ENCODE results near the gene LRRC32. TPM values are rescaled to one million over a fixed set of nuclear protein-coding genes. Genes with fewer than 3 reads are reported as not detected.

The LRRC32 gene
- polyA plus RNA-seq, 1 donor from 2014 or later, result not detected

GRCh38 chr11:76680518-76681425 lies 10.2 kb upstream of the LRRC32 start:
- Histone ChIP-seq H3K4me2 (ENCODE audit: low read length) (no peak overlapping the region), H3K4me3 (ENCODE audit: low read length) (no peak overlapping the region), H3K79me2 (replicated peaks; ENCODE audit: insufficient read depth, low read length) (no peaks in the 10 kb centered on the region), H3K9me2 (ENCODE audit: insufficient read depth, low read length) (no peaks in the 10 kb centered on the region), H3K27ac (ENCODE audit: low read length) (no peak overlapping the region), H2AFZ (ENCODE audit: low read depth, low read length) (no peak overlapping the region), H4K20me1 (ENCODE audit: insufficient read depth) (no peaks in the 10 kb centered on the region), H3K9me3 (ENCODE audit: low read length) (no peaks in the 10 kb centered on the region), H3F3A (ENCODE audit: insufficient read depth, low read length, poor library complexity, severe bottlenecking) (no peaks in the 10 kb centered on the region), H3K27me3 (ENCODE audit: insufficient read depth, low read depth, low read length) (no peaks in the 10 kb centered on the region), H3K36me3 (ENCODE audit: insufficient read depth, low read length) (no peaks in the 10 kb centered on the region), H3K9ac (ENCODE audit: low read length) (no peak overlapping the region)
- TF ChIP-seq, protein P1, sequence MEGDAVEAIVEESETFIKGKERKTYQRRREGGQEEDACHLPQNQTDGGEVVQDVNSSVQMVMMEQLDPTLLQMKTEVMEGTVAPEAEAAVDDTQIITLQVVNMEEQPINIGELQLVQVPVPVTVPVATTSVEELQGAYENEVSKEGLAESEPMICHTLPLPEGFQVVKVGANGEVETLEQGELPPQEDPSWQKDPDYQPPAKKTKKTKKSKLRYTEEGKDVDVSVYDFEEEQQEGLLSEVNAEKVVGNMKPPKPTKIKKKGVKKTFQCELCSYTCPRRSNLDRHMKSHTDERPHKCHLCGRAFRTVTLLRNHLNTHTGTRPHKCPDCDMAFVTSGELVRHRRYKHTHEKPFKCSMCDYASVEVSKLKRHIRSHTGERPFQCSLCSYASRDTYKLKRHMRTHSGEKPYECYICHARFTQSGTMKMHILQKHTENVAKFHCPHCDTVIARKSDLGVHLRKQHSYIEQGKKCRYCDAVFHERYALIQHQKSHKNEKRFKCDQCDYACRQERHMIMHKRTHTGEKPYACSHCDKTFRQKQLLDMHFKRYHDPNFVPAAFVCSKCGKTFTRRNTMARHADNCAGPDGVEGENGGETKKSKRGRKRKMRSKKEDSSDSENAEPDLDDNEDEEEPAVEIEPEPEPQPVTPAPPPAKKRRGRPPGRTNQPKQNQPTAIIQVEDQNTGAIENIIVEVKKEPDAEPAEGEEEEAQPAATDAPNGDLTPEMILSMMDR (IDR thresholded peaks at IDR 0.05; ENCODE audit: poor library complexity, severe bottlenecking), result peak; percentile 82
- TF ChIP-seq POLR2AphosphoS5 (IDR thresholded peaks at IDR 0.05) (no peak), RAD21 (conservative IDR thresholded peaks at IDR 0.05) (peak; percentile 83), SMC3 (conservative IDR thresholded peaks at IDR 0.05; ENCODE audit: poor library complexity) (peak; percentile 80)

DNA sequence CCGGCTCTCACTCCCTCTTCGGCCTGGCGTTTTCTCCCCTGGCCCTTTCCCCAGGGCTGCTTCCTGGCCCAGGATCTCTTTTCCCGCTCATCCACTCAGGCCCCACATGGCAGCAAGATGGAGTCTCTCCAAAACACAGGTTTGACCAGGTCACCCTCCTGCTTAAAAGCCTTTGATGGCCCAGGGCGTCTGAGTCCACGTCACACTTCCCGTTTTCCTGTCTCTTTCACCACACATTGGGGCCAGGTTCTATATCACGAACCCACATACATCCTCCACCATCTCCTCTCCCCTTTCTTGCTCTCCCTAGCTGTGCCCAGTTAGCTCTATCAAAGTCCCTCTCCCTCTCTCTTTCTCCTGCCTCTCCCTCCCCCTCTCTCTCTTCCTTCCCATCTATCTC lies 7.8 kb upstream of the LRRC32 start:
- Histone ChIP-seq H3K4me3 (ENCODE audit: low read length) (no peak overlapping the region), H4K20me1 (ENCODE audit: insufficient read depth) (no peaks in the 10 kb centered on the region), H3K36me3 (ENCODE audit: insufficient read depth, low read length) (no peaks in the 10 kb centered on the region), H3K79me2 (replicated peaks; ENCODE audit: insufficient read depth, low read length) (no peaks in the 10 kb centered on the region), H3K4me2 (ENCODE audit: low read length) (no peak overlapping the region), H3F3A (ENCODE audit: insufficient read depth, low read length, poor library complexity, severe bottlenecking) (no peaks in the 10 kb centered on the region), H3K9ac (ENCODE audit: low read length) (no peak overlapping the region), H3K27me3 (ENCODE audit: insufficient read depth, low read depth, low read length) (no peaks in the 10 kb centered on the region), H2AFZ (ENCODE audit: low read depth, low read length) (no peak overlapping the region), H3K9me3 (ENCODE audit: low read length) (no peaks in the 10 kb centered on the region), H3K9me2 (ENCODE audit: insufficient read depth, low read length) (no peaks in the 10 kb centered on the region), H3K27ac (ENCODE audit: low read length) (no peak overlapping the region)
- TF ChIP-seq, protein P1 (IDR thresholded peaks at IDR 0.05; ENCODE audit: poor library complexity, severe bottlenecking), result no peak
- TF ChIP-seq RAD21 (conservative IDR thresholded peaks at IDR 0.05), result no peak

DNA sequence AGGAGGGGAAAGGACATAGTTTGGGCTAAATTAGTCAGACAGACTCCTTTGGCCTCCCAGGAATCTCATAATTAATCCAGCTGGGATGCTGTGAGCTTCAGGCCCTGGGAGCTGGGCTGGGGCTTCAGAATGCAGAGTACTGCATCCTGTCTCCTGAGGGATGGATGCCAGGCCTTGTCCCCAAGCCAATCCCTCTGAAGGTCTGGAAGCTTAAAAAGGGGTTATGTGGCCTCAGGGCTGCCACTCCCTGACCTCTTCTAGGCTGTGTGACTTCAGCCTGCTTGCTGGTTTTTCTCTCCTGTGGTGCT lies 6.9 kb upstream of the LRRC32 start:
- H3K27me3 ChIP-seq (ENCODE audit: insufficient read depth, low read depth, low read length), result no peaks in the 10 kb centered on the region
- H4K20me1 ChIP-seq (ENCODE audit: insufficient read depth), result no peaks in the 10 kb centered on the region
- no peaks in the 10 kb centered on the region for H3F3A ChIP-seq (ENCODE audit: insufficient read depth, low read length, poor library complexity, severe bottlenecking)
- H2AFZ ChIP-seq (ENCODE audit: low read depth, low read length), result no peak overlapping the region
- H3K27ac ChIP-seq (ENCODE audit: low read length), result no peak overlapping the region
- H3K9me3 ChIP-seq (ENCODE audit: low read length), result no peaks in the 10 kb centered on the region
- no peak overlapping the region for H3K9ac ChIP-seq (ENCODE audit: low read length)
- no peak overlapping the region for H3K4me3 ChIP-seq (ENCODE audit: low read length)
- no peaks in the 10 kb centered on the region for H3K9me2 ChIP-seq (ENCODE audit: insufficient read depth, low read length)
- TF ChIP-seq, protein P2, sequence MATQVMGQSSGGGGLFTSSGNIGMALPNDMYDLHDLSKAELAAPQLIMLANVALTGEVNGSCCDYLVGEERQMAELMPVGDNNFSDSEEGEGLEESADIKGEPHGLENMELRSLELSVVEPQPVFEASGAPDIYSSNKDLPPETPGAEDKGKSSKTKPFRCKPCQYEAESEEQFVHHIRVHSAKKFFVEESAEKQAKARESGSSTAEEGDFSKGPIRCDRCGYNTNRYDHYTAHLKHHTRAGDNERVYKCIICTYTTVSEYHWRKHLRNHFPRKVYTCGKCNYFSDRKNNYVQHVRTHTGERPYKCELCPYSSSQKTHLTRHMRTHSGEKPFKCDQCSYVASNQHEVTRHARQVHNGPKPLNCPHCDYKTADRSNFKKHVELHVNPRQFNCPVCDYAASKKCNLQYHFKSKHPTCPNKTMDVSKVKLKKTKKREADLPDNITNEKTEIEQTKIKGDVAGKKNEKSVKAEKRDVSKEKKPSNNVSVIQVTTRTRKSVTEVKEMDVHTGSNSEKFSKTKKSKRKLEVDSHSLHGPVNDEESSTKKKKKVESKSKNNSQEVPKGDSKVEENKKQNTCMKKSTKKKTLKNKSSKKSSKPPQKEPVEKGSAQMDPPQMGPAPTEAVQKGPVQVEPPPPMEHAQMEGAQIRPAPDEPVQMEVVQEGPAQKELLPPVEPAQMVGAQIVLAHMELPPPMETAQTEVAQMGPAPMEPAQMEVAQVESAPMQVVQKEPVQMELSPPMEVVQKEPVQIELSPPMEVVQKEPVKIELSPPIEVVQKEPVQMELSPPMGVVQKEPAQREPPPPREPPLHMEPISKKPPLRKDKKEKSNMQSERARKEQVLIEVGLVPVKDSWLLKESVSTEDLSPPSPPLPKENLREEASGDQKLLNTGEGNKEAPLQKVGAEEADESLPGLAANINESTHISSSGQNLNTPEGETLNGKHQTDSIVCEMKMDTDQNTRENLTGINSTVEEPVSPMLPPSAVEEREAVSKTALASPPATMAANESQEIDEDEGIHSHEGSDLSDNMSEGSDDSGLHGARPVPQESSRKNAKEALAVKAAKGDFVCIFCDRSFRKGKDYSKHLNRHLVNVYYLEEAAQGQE (IDR thresholded peaks at IDR 0.05; ENCODE audit: borderline replicate concordance), result no peak
- TF ChIP-seq EZH2 (IDR thresholded peaks at IDR 0.05; ENCODE audit: borderline replicate concordance, insufficient read depth, low read length, poor library complexity, severe bottlenecking) (no peak), SMC3 (conservative IDR thresholded peaks at IDR 0.05; ENCODE audit: poor library complexity) (no peak), TAF1 (IDR thresholded peaks at IDR 0.05; ENCODE audit: low read depth) (no peak), RAD21 (conservative IDR thresholded peaks at IDR 0.05) (no peak), EP300 (conservative IDR thresholded peaks at IDR 0.05; ENCODE audit: poor library complexity, severe bottlenecking) (no peak), MXI1 (conservative IDR thresholded peaks at IDR 0.05; ENCODE audit: poor library complexity, severe bottlenecking) (no peak), POLR2AphosphoS5 (IDR thresholded peaks at IDR 0.05) (no peak)
- TF ChIP-seq, protein P1 (IDR thresholded peaks at IDR 0.05; ENCODE audit: poor library complexity, severe bottlenecking), result no peak
- H3K36me3 ChIP-seq (ENCODE audit: insufficient read depth, low read length), result no peaks in the 10 kb centered on the region
- H3K4me2 ChIP-seq (ENCODE audit: low read length), result no peak overlapping the region
- H3K79me2 ChIP-seq (replicated peaks; ENCODE audit: insufficient read depth, low read length), result no peaks in the 10 kb centered on the region

Measured in neural cell (in vitro differentiated cells).